GM12878 (cell line): ENCODE measurements around the gene NCBP2. TPM values are rescaled to one million over a fixed set of nuclear protein-coding genes. Genes with fewer than 3 reads are reported as not detected.
A peak's percentile ranks its signal among the peaks of the same experiment; 100 is the strongest.

Source experiments
- ATAC-seq: fragments of 200-7000 bp; cut with Tn5 transposase; 3 replicates; pipeline ENCODE4 v1.9.1; 2020; ENCODE audit warnings: mild to moderate bottlenecking, moderate library complexity
- BruUV-seq: library from RNA; stranded (reverse); fragments of 400-500 nt; replicated peaks from 2 replicates; lab custom pipeline; 2021; lab: Mats Ljungman, UMichigan
- CTCF ChIA-PET: fragments of 300-600 bp; sonication (Branson Sonifier 250); formaldehyde crosslinking; extraction: SDS; loops from one replicate; lab custom pipeline; 2021; ENCODE audit warnings: inconsistent platforms; lab: Yijun Ruan, JAX
- POLR2A ChIA-PET: fragments of 350-600 bp; formaldehyde crosslinking; extraction: SDS; loops from one replicate; lab custom pipeline; 2021; ENCODE audit warnings: inconsistent platforms; lab: Charles Lee
- RAD21 ChIA-PET: fragments of 300-600 bp; sonication (Branson Sonifier 250); formaldehyde crosslinking; loops from one replicate; lab custom pipeline; 2023; ENCODE audit warnings: antibody characterized with exemption; ENCODE audit not compliant: unreplicated experiment; lab: Charles Lee
- SMC1A ChIA-PET: fragments of 300-600 bp; sonication (Branson Sonifier 250); formaldehyde crosslinking; loops from one replicate; lab custom pipeline; 2023; ENCODE audit not compliant: unreplicated experiment, uncharacterized antibody; lab: Charles Lee
- DNase-seq: peaks from one replicate; pipeline ENCODE4 v3.0.0-alpha.2; 2011; ENCODE audit warnings: low read depth, low spot score
- FAIRE-seq: peaks from 3 replicates; lab custom pipeline; 2011; peaks lifted over from hg19 to GRCh38; lab: Jason Lieb, UNC
- H2AFZ ChIP-seq: 2 replicates; pipeline ENCODE4 v1.6.0; 2011; ENCODE audit warnings: low read depth, low read length, control low read depth; ENCODE audit not compliant: control insufficient read depth
- H3K27ac ChIP-seq: 2 replicates; pipeline ENCODE4 v1.5.1; 2011; ENCODE audit warnings: control low read depth; ENCODE audit not compliant: control insufficient read depth, insufficient read depth
- H3K27me3 ChIP-seq, 2 experiments: replicated peaks in 1 of 2; 2 replicates each; pipeline versions ENCODE4 v1.6.0 to v1.6.1; 2011; ENCODE audit warnings: low read length in 1 of 2; ENCODE audit not compliant: control insufficient read depth in 2 of 2, insufficient read depth in 2 of 2
- H3K36me3 ChIP-seq, 2 experiments: 2 replicates each; pipeline ENCODE4 v1.5.1; 2011; ENCODE audit warnings: low read length in 1 of 2; ENCODE audit not compliant: control insufficient read depth in 2 of 2, insufficient read depth in 2 of 2
- H3K4me1 ChIP-seq: 2 replicates; pipeline ENCODE4 v1.6.1; 2011; ENCODE audit warnings: mild to moderate bottlenecking, low read length, moderate library complexity, mixed read lengths; ENCODE audit not compliant: control insufficient read depth, insufficient read depth
- H3K4me2 ChIP-seq: 2 replicates; pipeline ENCODE4 v1.6.0; 2011; ENCODE audit warnings: control low read depth; ENCODE audit not compliant: control insufficient read depth, insufficient read depth
- H3K4me3 ChIP-seq: fragments of 200-600 bp; sonication (generic); 2 replicates; pipeline ENCODE4 v1.5.1; 2016
- H3K79me2 ChIP-seq: 2 replicates; pipeline ENCODE4 v1.6.0; 2011; ENCODE audit warnings: low read length; ENCODE audit not compliant: control insufficient read depth, insufficient read depth
- H3K9ac ChIP-seq: 2 replicates; pipeline ENCODE4 v1.8.0; 2011; ENCODE audit warnings: low read length, control low read depth, mixed read lengths; ENCODE audit not compliant: control insufficient read depth, insufficient read depth
- H3K9me3 ChIP-seq: replicated peaks from 3 replicates; pipeline ENCODE4 v1.5.1; 2011; ENCODE audit warnings: mild to moderate bottlenecking, low read length; ENCODE audit not compliant: control insufficient read depth, insufficient read depth
- H4K20me1 ChIP-seq: 2 replicates; pipeline ENCODE4 v1.6.0; 2011; ENCODE audit not compliant: control insufficient read depth, insufficient read depth
- ATF2 ChIP-seq: IDR thresholded peaks from 2 replicates; pipeline ENCODE4 v1.6.1; 2012; ENCODE audit warnings: low read length, inconsistent platforms
- CHD4 ChIP-seq: fragments of 200-600 bp; sonication (generic); IDR thresholded peaks from 2 replicates; pipeline ENCODE4 v1.6.1; 2016; ENCODE audit warnings: mild to moderate bottlenecking
- ELK1 ChIP-seq: IDR thresholded peaks from 2 replicates; pipeline ENCODE4 v1.6.1; 2012; ENCODE audit warnings: low read depth, low read length, improper control_type of control experiment
- JUND ChIP-seq: IDR thresholded peaks from 2 replicates; pipeline ENCODE4 v1.6.1; 2012; ENCODE audit warnings: low read depth, mild to moderate bottlenecking, low read length, improper control_type of control experiment, moderate library complexity
- MEF2B ChIP-seq: fragments of 450-650 bp; IDR thresholded peaks from 2 replicates; pipeline ENCODE4 v1.6.1; 2018; ENCODE audit warnings: mild to moderate bottlenecking, moderate library complexity; ENCODE audit not compliant: partially characterized antibody, poor library complexity, severe bottlenecking
- PKNOX1 ChIP-seq: fragments of 450-650 bp; IDR thresholded peaks from 2 replicates; pipeline ENCODE4 v1.6.1; 2016; ENCODE audit warnings: mild to moderate bottlenecking
- RBBP5 ChIP-seq: fragments of 200-600 bp; sonication (generic); conservative IDR thresholded peaks from 2 replicates; pipeline ENCODE4 v1.6.1; 2016
- RCOR1 ChIP-seq: conservative IDR thresholded peaks from 2 replicates; pipeline ENCODE4 v1.6.1; 2012; ENCODE audit warnings: low read depth, low read length, improper control_type of control experiment
- SIN3A ChIP-seq: IDR thresholded peaks from 2 replicates; pipeline ENCODE4 v1.6.1; 2012; ENCODE audit warnings: low read depth, low read length, improper control_type of control experiment
- SIX5 ChIP-seq: IDR thresholded peaks from 2 replicates; pipeline ENCODE4 v1.6.1; 2011; ENCODE audit warnings: mild to moderate bottlenecking, low read depth, low read length, moderate library complexity; ENCODE audit not compliant: severe bottlenecking
- SREBF2 ChIP-seq: IDR thresholded peaks from 2 replicates; pipeline ENCODE4 v1.6.1; 2012; ENCODE audit warnings: mild to moderate bottlenecking, low read length
- STAT1 ChIP-seq: fragments of 450-650 bp; conservative IDR thresholded peaks from 2 replicates; pipeline ENCODE4 v1.6.1; 2014; ENCODE audit warnings: antibody characterized with exemption, mild to moderate bottlenecking
- TARDBP ChIP-seq: IDR thresholded peaks from 2 replicates; pipeline ENCODE4 v1.6.1; 2016; ENCODE audit warnings: borderline replicate concordance
- ZBTB40 ChIP-seq: fragments of 450-650 bp; IDR thresholded peaks from 2 replicates; pipeline ENCODE4 v1.6.1; 2016; ENCODE audit warnings: mild to moderate bottlenecking, moderate library complexity, borderline replicate concordance
- ZNF217 ChIP-seq: fragments of 450-650 bp; IDR thresholded peaks from 2 replicates; pipeline ENCODE4 v1.6.1; 2017; ENCODE audit warnings: antibody characterized with exemption, mild to moderate bottlenecking
- ZNF274 ChIP-seq: IDR thresholded peaks from one replicate; pipeline ENCODE4 v1.8.0; 2011; ENCODE audit not compliant: insufficient read length, insufficient read depth
- ZNF384 ChIP-seq: IDR thresholded peaks from 2 replicates; pipeline ENCODE4 v1.6.1; 2012; ENCODE audit warnings: low read depth, mild to moderate bottlenecking, low read length, improper control_type of control experiment, borderline replicate concordance
- WGBS: methylation state at CpG from one replicate; pipeline ENCODE4 v1.1.6; 2016; ENCODE audit warnings: low lambda C conversion rate; ENCODE audit not compliant: insufficient replicate concordance, insufficient coverage; ENCODE audit errors: missing lambda C conversion rate; 5-methylcytosine and 5-hydroxymethylcytosine counted together
- in situ Hi-C: fragments of 300-500 bp; cut with MboI; formaldehyde crosslinking; loops from 9 replicates; pipeline ENCODE4 v1.14.3; 2018; ENCODE audit warnings: mixed read lengths
- intact Hi-C: fragments of 100-400 bp; cut with micrococcal nuclease; formaldehyde crosslinking; loops from one replicate; pipeline ENCODE4 v1.14.2; 2022; ENCODE audit not compliant: unreplicated experiment
- polyA plus RNA-seq, 11 experiments: library from polyadenylated mRNA; depleted of rRNA in 4 of 11; unstranded in 6 of 11; stranded (reverse) in 5 of 11; fragments of >200 nt; fragmentation: Nextera tagmentation in 4 of 11; fragmentation: Illumina TruSeq in 1 of 11; extraction: Ambion mirVana in 4 of 11; extraction: Trizol in 1 of 11; gene quantifications; 1 replicate in 1 of 11; 2 replicates in 10 of 11; pipeline versions ENCODE4 v1.2.1 to v1.2.3, GENCODE V29; 2011 to 2016; ENCODE audit warnings: inconsistent platforms in 2 of 11, missing spikeins in 2 of 11, low read depth in 1 of 11
- total RNA-seq, 4 experiments: library from RNA; depleted of rRNA in 3 of 4; stranded (reverse); fragments of >200 nt in 3 of 4; fragmentation: Illumina TruSeq in 1 of 4; extraction: Trizol in 1 of 4; gene quantifications; 2 replicates each; pipeline versions ENCODE4 v1.2.1 to v1.2.3, GENCODE V29; 2013 to 2021

The NCBP2 gene
- total and polyA plus RNA-seq, 10 of the 15 experiments (the other 5 are each of a cell fraction or from before 2014, with no cell fraction given), result 59.6 to 136 (median 96.4) TPM

GRCh38 chr3:196942915-196943277 is 568 bp upstream of the NCBP2 start:
- intact Hi-C loops (loop anchor here (1.0 to 10.0 kb wide), 5 partner anchors 26 to 301 kb away; partner anchors contain the start of genes CEP19, PIGX, PIGZ and SENP5), in situ Hi-C loops (no loop called here)
- peak overlapping the region; percentile 70 for H2AFZ ChIP-seq
- TF ChIP-seq PKNOX1, result no peak
- TF ChIP-seq ZBTB40, result no peak
- TF ChIP-seq SIN3A, result no peak
- TF ChIP-seq SREBF2, result no peak
- no peak for TF ChIP-seq SIX5
- TF ChIP-seq STAT1, result no peak
- no peak for TF ChIP-seq MEF2B
- no peak for TF ChIP-seq RBBP5
- TF ChIP-seq ATF2, result no peak
- no peak for TF ChIP-seq ZNF384
- TF ChIP-seq RCOR1, result no peak
- no peak for TF ChIP-seq ZNF217
- TF ChIP-seq ELK1, result no peak
- no peak for TF ChIP-seq JUND
- TF ChIP-seq ZNF274, result no peak
- no peak for TF ChIP-seq CHD4
- TF ChIP-seq TARDBP, result no peak
- FAIRE-seq (no peak), ATAC-seq (peak; percentile 16), DNase-seq (no peak)
- peak overlapping the region; percentile 66 for H3K27ac ChIP-seq
- H3K79me2 ChIP-seq, result peaks cover 62% of the 10 kb centered on the region
- ChIA-PET POLR2A (interaction anchor here (0.5 to 4.7 kb wide), 5 partner anchors 11 to 362 kb away, joined by 3 to 40 read pairs (median 5); partner anchors contain the start of genes MELTF, PAK2 and SENP5), CTCF (interaction anchor here (0.8 to 5.1 kb wide), 8 partner anchors 11 to 104 kb away, joined by 3 to 39 read pairs (median 6); partner anchors contain the start of gene SENP5), RAD21 (interaction anchor here (1.2 to 4.4 kb wide), 5 partner anchors 12 to 105 kb away, joined by 3 to 46 read pairs (median 11); partner anchors contain the start of genes PIGZ and SENP5), SMC1A (interaction anchor here (1.2 to 5.5 kb wide), 5 partner anchors 10 to 306 kb away, joined by 3 to 38 read pairs (median 8); partner anchors contain the start of gene SENP5)
- H3K4me1 ChIP-seq, result peaks cover 11% of the 10 kb centered on the region
- peak overlapping the region; percentile 83 for H3K4me3 ChIP-seq
- H3K9ac ChIP-seq, result peak overlapping the region; percentile 91
- under 1% methylated on average over 25 of the region's 25 CpGs for WGBS
- H3K27me3 ChIP-seq, result no peaks in the 10 kb centered on the region
- no peaks in the 10 kb centered on the region for H4K20me1 ChIP-seq
- H3K36me3 ChIP-seq, result peaks cover 0 to 14% of the 10 kb centered on the region in 2 experiments; a peak in 2 of 4 replicates
- no peaks in the 10 kb centered on the region for H3K9me3 ChIP-seq
- BruUV-seq, result TSS peak; percentile 79
- H3K4me2 ChIP-seq, result peak overlapping the region; percentile 85
